HepG2 (cell line): ENCODE measurements around the gene GSDME. TPM values are rescaled to one million over a fixed set of nuclear protein-coding genes. Genes with fewer than 3 reads are reported as not detected.

ENCODE experiments used
- FOXM1 ChIP-seq: sonication (generic); formaldehyde crosslinking; IDR thresholded peaks from 2 replicates; pipeline ENCODE4 v1.5.0; 2020; ENCODE audit warnings: missing genetic modification reagents
- HMG20B ChIP-seq: conservative IDR thresholded peaks from 2 replicates; pipeline ENCODE4 v1.6.1; 2016; ENCODE audit warnings: missing genetic modification reagents, missing compliant biosample characterization
- MED8 ChIP-seq: sonication (generic); formaldehyde crosslinking; IDR thresholded peaks from 2 replicates; pipeline ENCODE4 v1.8.1; 2023; ENCODE audit warnings: mild to moderate bottlenecking, missing genetic modification reagents; ENCODE audit not compliant: insufficient replicate concordance
- NONO ChIP-seq, 2 experiments: fragments of 450-650 bp in 1 of 2; sonication (generic) in 1 of 2; formaldehyde crosslinking in 1 of 2; IDR thresholded peaks in 1 of 2; conservative IDR thresholded peaks in 1 of 2; 2 replicates each; pipeline versions ENCODE4 v1.6.1 to v1.8.0; 2017 to 2022; ENCODE audit warnings: mild to moderate bottlenecking in 1 of 2, missing genetic modification reagents in 1 of 2, moderate library complexity in 1 of 2
- NRL ChIP-seq: sonication (generic); formaldehyde crosslinking; IDR thresholded peaks from 2 replicates; pipeline ENCODE4 v1.5.0; 2020; ENCODE audit warnings: missing genetic modification reagents, mild to moderate bottlenecking, moderate library complexity, borderline replicate concordance
- REPIN1 ChIP-seq: sonication (generic); formaldehyde crosslinking; IDR thresholded peaks from 2 replicates; pipeline ENCODE4 v1.8.0; 2022; ENCODE audit warnings: missing genetic modification reagents, low read depth, mild to moderate bottlenecking, borderline replicate concordance
- TAF1 ChIP-seq: sonication (generic); formaldehyde crosslinking; IDR thresholded peaks from 2 replicates; pipeline ENCODE4 v1.4.0; 2020; ENCODE audit warnings: missing genetic modification reagents
- ZBTB46 ChIP-seq: sonication (generic); formaldehyde crosslinking; IDR thresholded peaks from 2 replicates; pipeline ENCODE4 v1.4.0; 2020; ENCODE audit warnings: mild to moderate bottlenecking, missing genetic modification reagents, borderline replicate concordance
- ZNF30 ChIP-seq: sonication (generic); formaldehyde crosslinking; IDR thresholded peaks from 2 replicates; pipeline ENCODE4 v1.5.0; 2020; ENCODE audit warnings: mild to moderate bottlenecking, missing genetic modification reagents
- ZNF605 ChIP-seq: sonication (generic); formaldehyde crosslinking; IDR thresholded peaks from 2 replicates; pipeline ENCODE4 v1.8.0; 2022; ENCODE audit warnings: mild to moderate bottlenecking, missing genetic modification reagents
- polyA plus RNA-seq, 8 experiments: library from polyadenylated mRNA; depleted of rRNA in 3 of 8; stranded (reverse) in 7 of 8; unstranded in 1 of 8; fragments of >200 nt; fragmentation: Illumina TruSeq in 4 of 8; extraction: Trizol in 4 of 8; gene quantifications; 2 replicates each; pipeline versions ENCODE4 v1.2.1 to v1.2.3, GENCODE V29; 2011 to 2016; ENCODE audit warnings: low read depth in 4 of 8, missing spikeins in 1 of 8, mixed read lengths in 1 of 8; ENCODE audit not compliant: insufficient read depth in 1 of 8
- total RNA-seq, 5 experiments: library from RNA; depleted of rRNA; stranded (reverse); fragments of >200 nt; fragmentation: Illumina TruSeq; extraction: Trizol; gene quantifications; 2 replicates each; pipeline ENCODE4 v1.2.3, GENCODE V29; 2016; ENCODE audit warnings: low read depth in 1 of 5
- TF ChIP-seq, protein P1 (sequence below): IDR thresholded peaks from 2 replicates; pipeline ENCODE4 v1.6.1; 2016; ENCODE audit warnings: missing compliant biosample characterization, missing genetic modification reagents, borderline replicate concordance
- TF ChIP-seq, protein P2 (sequence below): sonication (generic); formaldehyde crosslinking; IDR thresholded peaks from 2 replicates; pipeline ENCODE4 v1.9.0; 2022; ENCODE audit warnings: missing genetic modification reagents, mild to moderate bottlenecking, borderline replicate concordance
- TF ChIP-seq, protein P3 (sequence below): sonication (generic); formaldehyde crosslinking; IDR thresholded peaks from 2 replicates; pipeline ENCODE4 v1.4.0; 2020; ENCODE audit warnings: low read depth, mild to moderate bottlenecking, missing genetic modification reagents
- TF ChIP-seq, protein P4 (sequence below): sonication (generic); formaldehyde crosslinking; IDR thresholded peaks from 2 replicates; pipeline ENCODE4; 2020; ENCODE audit warnings: missing genetic modification reagents, mild to moderate bottlenecking, borderline replicate concordance
- TF ChIP-seq, protein P5 (sequence below): sonication (generic); formaldehyde crosslinking; IDR thresholded peaks from 2 replicates; pipeline ENCODE4 v1.9.0; 2021; ENCODE audit warnings: missing genetic modification reagents, borderline replicate concordance

The GSDME gene
- total and polyA plus RNA-seq, 2 of the 13 experiments (the other 11 are each of a cell fraction or from before 2014, with no cell fraction given), result 19.2 to 28.2 TPM

- TF ChIP-seq, protein P1, sequence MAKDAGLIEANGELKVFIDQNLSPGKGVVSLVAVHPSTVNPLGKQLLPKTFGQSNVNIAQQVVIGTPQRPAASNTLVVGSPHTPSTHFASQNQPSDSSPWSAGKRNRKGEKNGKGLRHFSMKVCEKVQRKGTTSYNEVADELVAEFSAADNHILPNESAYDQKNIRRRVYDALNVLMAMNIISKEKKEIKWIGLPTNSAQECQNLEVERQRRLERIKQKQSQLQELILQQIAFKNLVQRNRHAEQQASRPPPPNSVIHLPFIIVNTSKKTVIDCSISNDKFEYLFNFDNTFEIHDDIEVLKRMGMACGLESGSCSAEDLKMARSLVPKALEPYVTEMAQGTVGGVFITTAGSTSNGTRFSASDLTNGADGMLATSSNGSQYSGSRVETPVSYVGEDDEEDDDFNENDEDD (CRISPR knock-in tag), result no peak
- TF ChIP-seq, protein P2, sequence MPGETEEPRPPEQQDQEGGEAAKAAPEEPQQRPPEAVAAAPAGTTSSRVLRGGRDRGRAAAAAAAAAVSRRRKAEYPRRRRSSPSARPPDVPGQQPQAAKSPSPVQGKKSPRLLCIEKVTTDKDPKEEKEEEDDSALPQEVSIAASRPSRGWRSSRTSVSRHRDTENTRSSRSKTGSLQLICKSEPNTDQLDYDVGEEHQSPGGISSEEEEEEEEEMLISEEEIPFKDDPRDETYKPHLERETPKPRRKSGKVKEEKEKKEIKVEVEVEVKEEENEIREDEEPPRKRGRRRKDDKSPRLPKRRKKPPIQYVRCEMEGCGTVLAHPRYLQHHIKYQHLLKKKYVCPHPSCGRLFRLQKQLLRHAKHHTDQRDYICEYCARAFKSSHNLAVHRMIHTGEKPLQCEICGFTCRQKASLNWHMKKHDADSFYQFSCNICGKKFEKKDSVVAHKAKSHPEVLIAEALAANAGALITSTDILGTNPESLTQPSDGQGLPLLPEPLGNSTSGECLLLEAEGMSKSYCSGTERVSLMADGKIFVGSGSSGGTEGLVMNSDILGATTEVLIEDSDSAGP (CRISPR knock-in tag), result peak; percentile 39; the same call in 1 of the 2 replicates
- TF ChIP-seq, protein P3, sequence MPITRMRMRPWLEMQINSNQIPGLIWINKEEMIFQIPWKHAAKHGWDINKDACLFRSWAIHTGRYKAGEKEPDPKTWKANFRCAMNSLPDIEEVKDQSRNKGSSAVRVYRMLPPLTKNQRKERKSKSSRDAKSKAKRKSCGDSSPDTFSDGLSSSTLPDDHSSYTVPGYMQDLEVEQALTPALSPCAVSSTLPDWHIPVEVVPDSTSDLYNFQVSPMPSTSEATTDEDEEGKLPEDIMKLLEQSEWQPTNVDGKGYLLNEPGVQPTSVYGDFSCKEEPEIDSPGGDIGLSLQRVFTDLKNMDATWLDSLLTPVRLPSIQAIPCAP, result no peak
- TF ChIP-seq ZBTB46 (CRISPR knock-in tag) (no peak), FOXM1 (CRISPR knock-in tag) (no peak), NRL (CRISPR knock-in tag) (no peak; the same call in 1 of the 2 replicates), HMG20B (CRISPR knock-in tag) (no peak), REPIN1 (CRISPR knock-in tag) (no peak), ZNF30 (CRISPR knock-in tag) (no peak), TAF1 (CRISPR knock-in tag) (peak; percentile 66), ZNF605 (no peak), MED8 (CRISPR knock-in tag) (no peak), NONO (IDR thresholded peaks at IDR 0.05) (no peak), NONO (CRISPR knock-in tag; conservative IDR thresholded peaks at IDR 0.05) (no peak)
- TF ChIP-seq, protein P4, sequence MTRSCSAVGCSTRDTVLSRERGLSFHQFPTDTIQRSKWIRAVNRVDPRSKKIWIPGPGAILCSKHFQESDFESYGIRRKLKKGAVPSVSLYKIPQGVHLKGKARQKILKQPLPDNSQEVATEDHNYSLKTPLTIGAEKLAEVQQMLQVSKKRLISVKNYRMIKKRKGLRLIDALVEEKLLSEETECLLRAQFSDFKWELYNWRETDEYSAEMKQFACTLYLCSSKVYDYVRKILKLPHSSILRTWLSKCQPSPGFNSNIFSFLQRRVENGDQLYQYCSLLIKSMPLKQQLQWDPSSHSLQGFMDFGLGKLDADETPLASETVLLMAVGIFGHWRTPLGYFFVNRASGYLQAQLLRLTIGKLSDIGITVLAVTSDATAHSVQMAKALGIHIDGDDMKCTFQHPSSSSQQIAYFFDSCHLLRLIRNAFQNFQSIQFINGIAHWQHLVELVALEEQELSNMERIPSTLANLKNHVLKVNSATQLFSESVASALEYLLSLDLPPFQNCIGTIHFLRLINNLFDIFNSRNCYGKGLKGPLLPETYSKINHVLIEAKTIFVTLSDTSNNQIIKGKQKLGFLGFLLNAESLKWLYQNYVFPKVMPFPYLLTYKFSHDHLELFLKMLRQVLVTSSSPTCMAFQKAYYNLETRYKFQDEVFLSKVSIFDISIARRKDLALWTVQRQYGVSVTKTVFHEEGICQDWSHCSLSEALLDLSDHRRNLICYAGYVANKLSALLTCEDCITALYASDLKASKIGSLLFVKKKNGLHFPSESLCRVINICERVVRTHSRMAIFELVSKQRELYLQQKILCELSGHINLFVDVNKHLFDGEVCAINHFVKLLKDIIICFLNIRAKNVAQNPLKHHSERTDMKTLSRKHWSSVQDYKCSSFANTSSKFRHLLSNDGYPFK (CRISPR knock-in tag), result 0 out of 2 replicates have a peak, but pooled peaks have one; percentile 17
- TF ChIP-seq, protein P5, sequence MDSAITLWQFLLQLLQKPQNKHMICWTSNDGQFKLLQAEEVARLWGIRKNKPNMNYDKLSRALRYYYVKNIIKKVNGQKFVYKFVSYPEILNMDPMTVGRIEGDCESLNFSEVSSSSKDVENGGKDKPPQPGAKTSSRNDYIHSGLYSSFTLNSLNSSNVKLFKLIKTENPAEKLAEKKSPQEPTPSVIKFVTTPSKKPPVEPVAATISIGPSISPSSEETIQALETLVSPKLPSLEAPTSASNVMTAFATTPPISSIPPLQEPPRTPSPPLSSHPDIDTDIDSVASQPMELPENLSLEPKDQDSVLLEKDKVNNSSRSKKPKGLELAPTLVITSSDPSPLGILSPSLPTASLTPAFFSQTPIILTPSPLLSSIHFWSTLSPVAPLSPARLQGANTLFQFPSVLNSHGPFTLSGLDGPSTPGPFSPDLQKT, result no peak
These were observed at the start of gene GSDME (continued) for GRCh38 chr7:24757353-24758275.
